ENCODE results near the gene TEFM. TPM values are rescaled to one million over a fixed set of nuclear protein-coding genes. Genes with fewer than 3 reads are reported as not detected.

The TEFM gene
- total RNA-seq, 4 donors from 2014 or later: 7.4 to 47.4 (median 28.6) TPM

DNA sequence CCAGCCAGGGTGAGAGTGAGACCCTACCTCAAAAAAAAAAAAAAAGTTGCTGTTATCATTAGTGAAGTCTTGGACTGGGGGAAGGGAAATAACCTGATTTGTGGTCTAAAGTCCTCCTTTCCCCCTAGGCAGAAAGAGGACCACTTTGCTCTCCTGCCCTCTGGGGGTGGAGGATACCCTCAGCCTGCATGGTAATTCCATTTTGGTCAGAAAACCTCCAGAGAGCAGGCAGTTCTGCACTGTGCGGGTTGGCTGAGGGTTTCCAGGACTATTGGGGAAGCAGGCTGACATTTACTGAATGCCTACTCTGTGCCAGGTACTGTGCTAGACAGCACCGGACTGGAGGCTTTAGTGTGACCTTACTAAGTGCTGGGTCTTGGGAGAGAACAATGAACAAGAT, 18.3 kb upstream of the TEFM start:
- no peak for DNase-seq

DNA sequence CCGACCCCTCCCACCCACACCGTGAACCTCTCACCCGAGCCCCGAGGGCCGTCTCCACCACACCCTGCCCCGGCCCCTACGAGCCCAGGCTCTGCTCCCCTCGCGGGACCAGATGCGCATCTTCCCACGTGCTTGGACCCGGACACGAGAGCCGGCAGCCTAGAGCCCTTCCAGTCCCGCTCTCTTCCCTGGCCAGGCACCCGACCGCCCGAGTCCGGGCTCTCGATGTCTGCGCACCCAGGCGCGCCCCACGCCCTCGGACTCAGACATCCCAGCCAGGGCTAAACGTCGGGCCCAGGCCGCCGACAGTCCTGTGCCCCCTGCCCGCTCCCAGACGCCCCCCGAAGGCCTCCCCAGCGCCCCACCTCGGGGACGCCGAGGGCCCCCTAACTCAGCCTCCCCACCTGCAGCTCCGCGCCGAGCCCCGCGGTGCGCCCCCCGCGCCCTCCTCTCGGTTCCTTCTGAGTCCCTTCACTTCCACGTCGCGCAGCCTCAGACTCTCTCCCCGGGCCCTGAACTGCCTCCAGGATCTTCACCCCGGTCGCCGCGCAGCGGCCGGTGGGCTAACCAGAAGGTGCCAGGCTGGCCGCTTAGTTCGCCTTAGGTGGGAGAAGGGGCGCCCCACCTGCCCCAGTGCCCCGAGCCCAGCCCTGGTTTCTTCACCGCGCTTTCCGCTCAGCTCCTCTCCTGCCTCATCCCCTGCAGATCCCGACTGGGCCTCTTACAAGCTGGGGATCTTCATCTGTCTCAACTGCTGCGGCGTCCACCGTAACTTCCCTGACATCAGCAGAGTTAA, 16.4 kb upstream of the TEFM start:
- no peaks in the 10 kb centered on the region for H3K36me3 ChIP-seq
- DNase-seq: no peak
- peaks cover 0 to 12% of the 10 kb centered on the region in 2 donors for H3K4me1 ChIP-seq
- H3K9me3 ChIP-seq: no peaks in the 10 kb centered on the region
- H3K4me3 ChIP-seq: peak overlapping the region; percentile 12 to 29
- TF ChIP-seq, protein P1, sequence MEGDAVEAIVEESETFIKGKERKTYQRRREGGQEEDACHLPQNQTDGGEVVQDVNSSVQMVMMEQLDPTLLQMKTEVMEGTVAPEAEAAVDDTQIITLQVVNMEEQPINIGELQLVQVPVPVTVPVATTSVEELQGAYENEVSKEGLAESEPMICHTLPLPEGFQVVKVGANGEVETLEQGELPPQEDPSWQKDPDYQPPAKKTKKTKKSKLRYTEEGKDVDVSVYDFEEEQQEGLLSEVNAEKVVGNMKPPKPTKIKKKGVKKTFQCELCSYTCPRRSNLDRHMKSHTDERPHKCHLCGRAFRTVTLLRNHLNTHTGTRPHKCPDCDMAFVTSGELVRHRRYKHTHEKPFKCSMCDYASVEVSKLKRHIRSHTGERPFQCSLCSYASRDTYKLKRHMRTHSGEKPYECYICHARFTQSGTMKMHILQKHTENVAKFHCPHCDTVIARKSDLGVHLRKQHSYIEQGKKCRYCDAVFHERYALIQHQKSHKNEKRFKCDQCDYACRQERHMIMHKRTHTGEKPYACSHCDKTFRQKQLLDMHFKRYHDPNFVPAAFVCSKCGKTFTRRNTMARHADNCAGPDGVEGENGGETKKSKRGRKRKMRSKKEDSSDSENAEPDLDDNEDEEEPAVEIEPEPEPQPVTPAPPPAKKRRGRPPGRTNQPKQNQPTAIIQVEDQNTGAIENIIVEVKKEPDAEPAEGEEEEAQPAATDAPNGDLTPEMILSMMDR (IDR thresholded peaks at IDR 0.05): no peak
- TF ChIP-seq POLR2A (IDR thresholded peaks at IDR 0.05): no peak
- H3K27me3 ChIP-seq: peaks cover 0 to 13% of the 10 kb centered on the region in 2 donors
- intact Hi-C loops (cut with DNase I; ENCODE audit: low total_unique reads): no loop called here
- peak overlapping the region in 1 of 2 donors; percentile 21 for H3K27ac ChIP-seq

More for the DNA sequence above, 18.3 kb upstream of the TEFM start:
- intact Hi-C loops (cut with DNase I; ENCODE audit: low total_unique reads): no loop called here
- no peaks in the 10 kb centered on the region for H3K9me3 ChIP-seq
- TF ChIP-seq, protein P1 (IDR thresholded peaks at IDR 0.05): no peak
- TF ChIP-seq POLR2A (IDR thresholded peaks at IDR 0.05): no peak
- peaks cover 0 to 12% of the 10 kb centered on the region in 2 donors for H3K4me1 ChIP-seq
- no peak overlapping the region for H3K27ac ChIP-seq
- H3K27me3 ChIP-seq: peaks cover 0 to 13% of the 10 kb centered on the region in 2 donors
- no peaks in the 10 kb centered on the region for H3K36me3 ChIP-seq
- no peak overlapping the region for H3K4me3 ChIP-seq

DNA sequence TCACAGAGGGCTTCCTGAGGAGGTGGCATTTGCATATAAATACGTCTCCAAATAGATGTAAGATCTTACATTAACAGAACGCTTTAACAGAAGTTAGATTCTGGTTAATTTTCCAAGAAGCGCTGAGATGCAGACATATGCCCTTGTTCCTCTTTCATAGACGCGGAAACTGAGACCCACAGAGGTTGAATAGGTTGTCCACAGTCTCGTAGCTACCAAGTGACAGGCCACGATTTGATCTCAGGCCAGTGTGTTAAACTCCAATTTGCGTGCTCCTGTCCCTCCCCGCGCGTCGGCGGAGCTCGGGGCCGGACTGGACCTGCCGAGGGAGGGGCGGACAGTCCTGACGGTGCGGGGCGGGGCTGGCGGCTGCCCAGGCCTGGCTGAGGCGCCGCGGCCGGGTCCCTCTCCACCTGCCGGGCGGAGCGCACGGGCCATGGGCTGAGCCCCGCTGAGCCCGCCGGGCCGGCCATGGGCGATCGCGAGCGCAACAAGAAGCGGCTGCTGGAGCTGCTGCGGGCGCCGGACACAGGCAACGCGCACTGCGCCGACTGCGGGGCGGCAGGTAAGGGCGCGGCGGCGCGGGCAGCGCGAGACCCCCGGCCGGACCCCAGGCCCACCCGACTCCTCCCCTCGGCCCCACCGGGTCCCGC, 15.6 kb upstream of the TEFM start, which contains the start of gene ADAP2:
ADAP2 (plus strand) TSS at position 402 of the 653 bp plus-strand sequence; CDS start at position 472, 70 bp downstream.
- H3K4me1 ChIP-seq: peaks cover 0 to 12% of the 10 kb centered on the region in 2 donors
- peaks cover 0 to 13% of the 10 kb centered on the region in 2 donors for H3K27me3 ChIP-seq
- H3K9me3 ChIP-seq: no peaks in the 10 kb centered on the region
- H3K4me3 ChIP-seq: peak within 1 kb of the TSS; percentile 12 to 29
- peak within 1 kb of the TSS in 1 of 2 donors; percentile 21 for H3K27ac ChIP-seq
- no peak for TF ChIP-seq POLR2A (IDR thresholded peaks at IDR 0.05)
- TF ChIP-seq, protein P1 (IDR thresholded peaks at IDR 0.05): no peak
- peak in 1 of 2 donors; percentile 24 for DNase-seq
- no peaks in the 10 kb centered on the region for H3K36me3 ChIP-seq
- intact Hi-C loops (cut with DNase I; ENCODE audit: low total_unique reads): no loop called here

DNA sequence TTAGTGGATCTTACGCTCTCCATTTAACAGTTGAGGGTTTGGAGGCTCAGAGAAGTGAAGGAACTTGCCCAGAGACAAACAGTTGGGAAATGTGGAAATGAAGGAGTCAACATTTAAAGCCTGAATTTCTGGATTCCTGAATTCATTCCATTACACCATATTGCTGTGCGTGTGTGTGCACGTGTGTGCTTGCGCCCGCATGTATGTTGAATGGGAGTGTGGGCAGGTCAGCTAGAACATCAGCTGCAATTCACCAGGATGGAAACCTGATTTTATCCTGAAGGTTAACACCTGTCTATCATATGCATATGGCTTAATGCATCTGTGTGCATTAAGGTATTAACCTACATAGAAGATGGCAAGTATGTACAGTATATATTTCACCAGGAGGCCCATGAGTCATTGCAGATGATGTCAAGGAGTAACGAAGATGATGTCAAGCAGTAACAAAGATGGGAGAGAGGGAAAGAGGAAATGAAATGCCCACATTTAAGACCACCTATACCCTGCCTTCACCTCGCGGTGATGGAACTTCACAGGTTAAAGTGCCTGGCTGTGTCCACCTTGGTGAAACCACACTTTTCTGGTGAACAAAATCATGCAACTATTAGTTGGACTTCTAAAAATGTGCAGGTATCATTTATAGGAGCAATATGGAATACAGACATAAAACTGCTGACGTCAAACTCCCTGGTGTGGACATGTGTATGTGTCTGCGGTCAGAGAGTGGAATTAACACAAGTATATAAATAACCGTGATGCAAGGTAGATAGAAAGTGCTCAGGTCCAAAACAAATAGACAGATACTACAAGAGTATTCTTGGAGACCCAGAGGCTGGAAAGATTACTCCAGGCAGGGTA, 14.9 kb upstream of the TEFM start:
- H3K27ac ChIP-seq: no peak overlapping the region
- no peak for DNase-seq
- H3K27me3 ChIP-seq: peaks cover 0 to 13% of the 10 kb centered on the region in 2 donors
- intact Hi-C loops (cut with DNase I; ENCODE audit: low total_unique reads): no loop called here
- H3K4me1 ChIP-seq: peaks cover 0 to 12% of the 10 kb centered on the region in 2 donors
- H3K4me3 ChIP-seq: peak overlapping the region in 1 of 2 donors; percentile 29
- no peak for TF ChIP-seq POLR2A (IDR thresholded peaks at IDR 0.05)
- TF ChIP-seq, protein P1 (IDR thresholded peaks at IDR 0.05): no peak
- H3K36me3 ChIP-seq: no peaks in the 10 kb centered on the region
- no peaks in the 10 kb centered on the region for H3K9me3 ChIP-seq
